Measurements from ENCODE around the gene RABGAP1.
"Not testable (repeated sequence)": the region's sequence is repeated elsewhere in the genome, so short reads cannot be mapped to it uniquely, and the experiment has no call there.

Gene RABGAP1

DNA sequence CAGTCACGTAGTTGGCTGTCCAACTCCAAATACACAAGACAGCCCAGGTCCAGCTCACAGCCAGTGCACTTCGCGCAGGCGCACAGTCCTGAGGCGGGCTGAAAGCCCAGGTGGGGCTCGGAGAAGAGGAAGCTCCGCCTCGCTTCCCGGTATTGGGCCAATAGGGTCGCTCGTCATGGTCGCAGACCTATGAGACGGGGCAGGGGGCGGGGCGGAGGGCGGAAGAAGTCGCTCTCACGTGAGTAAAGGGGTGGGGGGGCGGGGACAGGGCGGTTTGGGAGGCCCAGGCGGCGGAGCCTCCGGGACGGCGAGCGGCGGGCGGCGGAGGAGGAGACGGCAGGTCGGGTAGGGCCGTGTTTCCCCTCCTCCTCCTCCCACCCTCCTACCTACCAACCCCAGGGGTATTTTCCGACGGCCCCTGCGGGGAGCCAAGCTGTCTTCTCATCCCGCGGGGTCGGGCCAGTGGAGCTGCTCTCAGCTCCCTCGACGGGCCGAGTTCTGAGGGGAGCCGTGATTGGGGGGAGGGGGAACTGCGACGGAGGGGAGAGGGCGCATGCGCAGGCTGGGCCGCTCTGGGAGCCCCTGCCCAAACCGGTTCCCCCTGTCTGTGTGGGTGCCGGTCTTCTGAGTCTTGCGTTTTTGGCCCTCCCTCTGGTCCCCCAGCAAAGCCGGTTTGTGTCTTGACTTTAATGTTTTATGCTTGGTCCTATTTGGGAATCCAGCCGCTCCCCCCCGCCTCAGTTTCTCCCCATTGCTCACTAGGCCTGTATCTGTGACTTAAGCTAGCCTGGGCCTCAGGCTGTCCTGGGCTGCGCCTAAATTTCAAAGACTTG, at the start of gene RABGAP1:
RABGAP1 (plus strand) TSS at position 272 of the 833 bp plus-strand sequence. CDS start 16,040 bp downstream, outside the sequence.
- DNase-seq = peak; percentile 99

DNA sequence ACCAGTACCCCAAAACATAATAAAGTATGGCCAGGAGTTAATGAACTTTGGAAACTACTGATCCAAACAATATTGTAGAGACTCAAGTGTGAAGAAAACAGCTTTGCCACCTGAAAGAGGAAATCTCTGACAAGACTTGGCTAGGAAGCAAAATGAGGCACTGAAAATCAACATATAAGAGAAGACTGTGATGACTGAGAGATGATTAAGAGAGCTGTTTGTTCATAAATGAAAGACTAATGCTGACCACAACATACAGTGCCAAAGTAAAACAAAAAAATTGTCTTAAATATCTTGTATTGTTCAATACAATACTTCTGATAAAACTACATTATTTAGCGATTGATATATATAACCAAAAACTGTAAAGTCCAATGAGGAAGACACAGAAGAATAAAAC, 42.9 kb upstream of the RABGAP1 start:
- DNase-seq = no peak

GRCh38 chr9:122900791-122901190, 40.0 kb upstream of the RABGAP1 start:
- DNase-seq = no peak

DNA sequence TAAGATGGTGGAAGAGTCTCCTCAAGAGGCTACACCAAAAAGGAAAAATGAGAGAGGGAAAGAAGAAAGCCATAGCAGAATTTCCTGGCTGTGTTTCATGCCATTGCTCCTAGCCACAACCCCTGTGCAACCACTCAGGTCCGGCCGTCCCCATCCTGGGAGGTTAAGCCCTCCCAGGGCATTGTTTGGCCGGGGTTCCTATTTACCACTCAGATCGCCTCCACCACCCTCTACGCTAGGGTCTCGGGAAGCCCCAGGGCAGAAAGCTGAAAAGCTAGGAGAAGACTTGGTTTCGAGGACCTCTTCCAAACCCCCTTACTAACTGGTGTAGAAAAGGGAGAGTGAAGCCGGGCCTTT, 36.4 kb upstream of the RABGAP1 start:
- peak; percentile 43 for DNase-seq

- DNase-seq = peak; percentile 97
Measured at GRCh38 chr9:122904823-122905710, 35.8 kb upstream of the RABGAP1 start, which contains the start of gene RC3H2. Gene RC3H2, minus strand, starts transcription at chr9:122905359. Its CDS starts 7,850 bp downstream, at chr9:122897509.

GRCh38 chr9:122906122-122906521, 34.7 kb upstream of the RABGAP1 start:
- not testable (repeated sequence) for DNase-seq

DNA sequence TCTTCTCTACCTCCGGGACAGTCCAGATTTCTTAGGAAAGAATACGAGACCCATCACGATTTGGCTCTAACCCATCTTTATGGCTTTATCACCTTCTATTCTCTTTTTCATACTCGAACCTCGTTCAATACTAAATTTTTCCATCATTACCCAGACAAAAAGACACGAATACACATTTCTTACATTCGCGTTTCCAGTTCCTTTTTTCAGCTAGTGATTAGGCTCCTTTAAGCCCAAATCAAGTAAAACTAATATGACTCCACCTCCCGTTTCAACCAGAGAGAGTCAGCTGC, 28.2 kb upstream of the RABGAP1 start:
- DNase-seq = no peak

DNA sequence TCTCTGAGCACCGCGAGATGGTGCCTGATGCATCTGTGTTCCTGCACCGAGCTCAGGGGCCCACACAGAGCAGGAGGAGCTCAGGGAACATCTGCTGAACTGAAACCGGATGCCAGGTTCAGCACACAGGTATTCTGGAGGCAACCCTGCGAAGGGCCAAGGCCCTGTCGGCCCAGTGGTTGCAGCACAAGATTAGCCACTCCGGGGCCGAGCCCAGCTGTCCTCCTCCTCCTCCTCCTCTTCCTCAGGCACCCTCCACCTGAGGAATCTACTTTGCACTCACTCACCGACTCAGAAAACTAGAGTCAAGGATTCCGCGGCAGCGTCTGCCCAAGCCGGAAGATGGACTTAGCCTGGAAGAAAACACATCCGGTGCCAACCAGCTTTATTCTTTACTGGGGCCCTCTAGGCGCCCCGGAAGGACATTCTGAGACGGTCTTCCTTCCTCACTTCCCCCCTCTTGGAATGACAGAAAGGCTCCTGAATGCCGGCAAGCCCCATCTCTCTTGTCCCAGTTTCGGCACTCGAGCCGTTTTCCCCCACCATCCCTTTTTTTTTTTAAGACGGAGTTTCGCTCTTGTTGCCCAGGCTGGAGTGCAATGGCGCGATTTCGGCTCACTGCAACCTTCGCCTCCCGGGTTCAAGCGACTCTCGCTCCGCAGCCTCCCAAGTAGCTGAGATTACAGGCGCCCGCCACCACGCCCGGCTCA, 27.7 kb upstream of the RABGAP1 start, which contains the start of gene ZBTB6:
ZBTB6 (minus strand) TSS at position 360 of the 710 bp plus-strand sequence. CDS start 1,251 bp downstream, outside the sequence.
- DNase-seq = peak; percentile 83

- no peak for DNase-seq
Measured at GRCh38 chr9:122918310-122918709, 22.5 kb upstream of the RABGAP1 start.

DNA sequence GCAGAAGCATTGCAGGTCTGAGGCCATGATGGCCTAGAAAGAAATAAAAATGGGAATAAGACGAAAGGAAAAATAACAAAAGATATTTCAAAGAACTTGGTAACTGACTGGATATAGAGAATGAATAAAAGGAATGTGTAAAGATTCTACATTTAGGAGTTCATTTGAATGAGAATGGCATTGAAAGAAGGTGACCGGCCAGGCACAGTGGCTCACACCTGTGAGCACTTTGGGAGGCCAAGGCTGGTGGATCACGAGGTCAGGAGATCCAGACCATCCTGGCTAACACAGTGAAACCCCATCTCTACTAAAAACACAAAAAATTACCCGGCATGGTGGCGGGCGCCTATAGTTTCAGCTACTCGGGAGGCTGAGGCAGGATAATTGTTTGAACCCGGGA, 18.1 kb upstream of the RABGAP1 start:
- DNase-seq = no peak

GRCh38 chr9:122923947-122924346, 16.9 kb upstream of the RABGAP1 start:
- DNase-seq = no peak

- DNase-seq = no peak
Measured at GRCh38 chr9:122929796-122930354, 10.9 kb upstream of the RABGAP1 start.

DNA sequence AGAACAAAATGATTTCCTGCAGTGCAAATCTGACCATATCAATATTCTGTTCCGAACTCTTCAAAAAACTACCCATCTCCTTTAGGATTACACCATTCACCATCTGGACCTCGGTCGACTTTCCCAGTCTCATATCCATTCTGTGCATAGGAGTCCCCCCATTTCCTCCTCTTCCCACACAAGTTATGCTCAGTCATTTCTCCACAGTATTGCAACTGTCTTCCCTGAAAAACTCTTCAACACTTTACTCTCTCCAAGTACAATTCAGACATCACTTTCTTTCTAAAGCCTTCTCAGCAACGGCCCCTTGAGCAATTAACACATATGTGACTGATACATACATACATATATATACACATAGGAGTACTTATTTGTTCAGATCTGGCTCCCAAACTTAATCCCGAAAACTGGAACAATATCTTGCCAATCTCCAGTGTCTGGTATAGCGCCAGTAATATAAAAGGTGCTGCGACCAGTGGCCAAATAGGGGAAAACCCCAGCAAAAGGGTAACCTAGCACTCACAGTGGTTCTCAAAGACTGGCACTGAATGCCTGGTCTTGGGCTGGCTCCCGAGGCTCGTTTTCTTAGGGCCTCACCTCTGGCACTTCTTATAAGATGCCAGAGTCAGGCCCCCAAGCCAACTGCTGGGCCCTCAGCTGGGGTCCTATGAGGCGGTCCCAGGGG, 10.1 kb upstream of the RABGAP1 start:
- DNase-seq = no peak

- DNase-seq = peak; percentile 94
Measured at GRCh38 chr9:122931226-122932121, 9.3 kb upstream of the RABGAP1 start, which contains the start of gene ZBTB26. Gene ZBTB26, minus strand, starts transcription at chr9:122931512. Its CDS starts 11,578 bp downstream, at chr9:122919934.

DNA sequence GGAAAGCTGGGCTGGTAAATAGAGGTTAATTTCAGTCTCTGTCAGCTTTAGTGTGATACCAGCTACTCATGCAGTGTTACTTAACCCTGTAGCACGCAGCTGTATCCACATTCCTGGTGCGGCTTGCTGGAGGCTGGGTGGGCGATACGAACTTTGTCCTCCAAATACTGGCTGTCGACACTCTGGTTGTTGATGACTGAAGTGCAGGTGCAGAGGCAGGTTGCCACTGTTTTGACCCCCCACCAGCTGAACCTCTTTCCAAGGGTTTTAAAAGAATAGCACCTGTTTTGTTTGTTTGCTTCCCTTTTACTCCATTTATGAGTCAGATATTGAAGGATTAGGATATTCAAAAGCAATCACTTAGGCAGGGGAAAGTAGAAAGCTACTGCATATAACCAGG, 4.4 kb upstream of the RABGAP1 start:
- DNase-seq = no peak

GRCh38 chr9:122936883-122937282, 3.9 kb upstream of the RABGAP1 start:
- no peak for DNase-seq

DNA sequence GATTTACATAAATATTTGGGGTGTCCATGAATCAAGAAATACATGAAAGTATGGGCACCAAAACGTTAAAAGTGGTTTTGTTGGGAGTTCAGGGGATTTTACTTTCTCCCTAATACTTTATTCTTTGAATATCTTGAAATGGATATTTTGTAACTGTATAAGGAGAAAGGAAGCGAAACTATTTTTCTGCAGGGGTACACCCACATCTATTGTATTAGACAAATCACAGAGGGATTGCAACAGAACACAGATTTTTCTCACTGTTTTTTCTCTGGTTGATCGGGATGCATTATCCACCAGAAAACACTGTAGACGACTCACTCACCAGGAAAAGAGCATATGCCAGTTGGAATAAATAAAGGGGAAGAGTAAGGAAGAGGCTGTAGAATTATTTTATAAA, 1.2 kb upstream of the RABGAP1 start:
- DNase-seq = no peak

- no peak for DNase-seq
Measured at GRCh38 chr9:122940454-122940748, 419 bp upstream of the RABGAP1 start.

- no peak for DNase-seq
Measured at GRCh38 chr9:122941582-122942234, 888 bp downstream of the RABGAP1 start.
